MM.1S (cell line): ENCODE measurements around the gene LGI1.

Source experiments
- DNase-seq: peaks from one replicate; pipeline ENCODE4 v3.0.0-alpha.2; 2015
- H2AFZ ChIP-seq: fragments of 300-600 bp; sonication (generic); 2 replicates; pipeline ENCODE4 v1.6.0; 2016; ENCODE audit warnings: antibody characterized with exemption, low read length
- H3F3A ChIP-seq: fragments of 300-600 bp; sonication (generic); 2 replicates; pipeline ENCODE4 v1.6.1; 2016; ENCODE audit warnings: mild to moderate bottlenecking, antibody characterized with exemption, low read length, moderate library complexity, mixed read lengths; ENCODE audit not compliant: insufficient read depth
- H3K27ac ChIP-seq: fragments of 300-600 bp; sonication (generic); 2 replicates; pipeline ENCODE4 v1.5.1; 2016; ENCODE audit warnings: mild to moderate bottlenecking, low read length
- H3K27me3 ChIP-seq: fragments of 300-600 bp; sonication (generic); replicated peaks from 2 replicates; pipeline ENCODE4 v1.6.0; 2016; ENCODE audit warnings: low read length; ENCODE audit not compliant: insufficient read depth
- H3K36me3 ChIP-seq: fragments of 300-600 bp; sonication (generic); replicated peaks from 2 replicates; pipeline ENCODE4 v1.6.1; 2016; ENCODE audit warnings: mild to moderate bottlenecking, low read length, mixed read lengths; ENCODE audit not compliant: insufficient read depth
- H3K4me1 ChIP-seq: fragments of 300-600 bp; sonication (generic); 2 replicates; pipeline ENCODE4 v1.6.1; 2016; ENCODE audit warnings: low read length, mixed read lengths
- H3K4me2 ChIP-seq: fragments of 300-600 bp; sonication (generic); 2 replicates; pipeline ENCODE4 v1.6.0; 2016; ENCODE audit warnings: low read depth, low read length
- H3K4me3 ChIP-seq: fragments of 300-600 bp; sonication (generic); 2 replicates; pipeline ENCODE4 v1.5.1; 2016; ENCODE audit warnings: low read length, mixed read lengths
- H3K79me2 ChIP-seq: fragments of 300-600 bp; sonication (generic); 2 replicates; pipeline ENCODE4 v1.6.1; 2016; ENCODE audit warnings: mixed run types, low read length, mixed read lengths
- H3K9ac ChIP-seq: fragments of 300-600 bp; sonication (generic); 2 replicates; pipeline ENCODE4 v1.6.1; 2016; ENCODE audit warnings: low read length, mixed read lengths
- H3K9me2 ChIP-seq: fragments of 300-600 bp; sonication (generic); replicated peaks from 2 replicates; pipeline ENCODE4 v1.6.1; 2016; ENCODE audit warnings: mild to moderate bottlenecking, low read length, mixed read lengths; ENCODE audit not compliant: insufficient read depth
- H3K9me3 ChIP-seq: fragments of 300-600 bp; sonication (generic); replicated peaks from 2 replicates; pipeline ENCODE4 v1.6.1; 2016; ENCODE audit warnings: mild to moderate bottlenecking, low read length, mixed read lengths; ENCODE audit not compliant: insufficient read depth
- H4K20me1 ChIP-seq: fragments of 300-600 bp; sonication (generic); 2 replicates; pipeline ENCODE4 v1.6.1; 2016; ENCODE audit warnings: mild to moderate bottlenecking, low read length, moderate library complexity, mixed read lengths; ENCODE audit not compliant: insufficient read depth
- CTCF ChIP-seq: fragments of 300-600 bp; sonication (generic); IDR thresholded peaks from 2 replicates; pipeline ENCODE4 v1.5.1; 2016; ENCODE audit warnings: antibody characterized with exemption, low read length, mixed read lengths
- EZH2 ChIP-seq: fragments of 300-600 bp; sonication (generic); optimal IDR thresholded peaks from 2 replicates; pipeline ENCODE3; 2017; ENCODE audit warnings: low read depth, mild to moderate bottlenecking, antibody characterized with exemption, low read length, mixed read lengths
- EZH2phosphoT487 ChIP-seq: fragments of 300-600 bp; sonication (generic); IDR thresholded peaks from 2 replicates; pipeline ENCODE4 v1.6.1; 2018; ENCODE audit warnings: antibody characterized with exemption, low read length

The LGI1 gene

GRCh38 chr10:93844979-93845626 is 87.4 kb downstream of the LGI1 start:
- Histone ChIP-seq H3K27ac (no peak overlapping the region), H3K36me3 (no peaks in the 10 kb centered on the region), H3K9ac (no peak overlapping the region), H2AFZ (no peak overlapping the region), H3F3A (no peaks in the 10 kb centered on the region), H3K4me1 (no peaks in the 10 kb centered on the region), H3K79me2 (no peaks in the 10 kb centered on the region), H3K4me2 (no peak overlapping the region), H4K20me1 (no peaks in the 10 kb centered on the region), H3K4me3 (no peak overlapping the region), H3K9me3 (no peaks in the 10 kb centered on the region), H3K27me3 (no peaks in the 10 kb centered on the region), H3K9me2 (no peaks in the 10 kb centered on the region)
- TF ChIP-seq EZH2phosphoT487 (no peak), EZH2 (no peak), CTCF (no peak)
- no peak for DNase-seq
